ENCODE measurements around the gene UEVLD.

UEVLD gene

DNA sequence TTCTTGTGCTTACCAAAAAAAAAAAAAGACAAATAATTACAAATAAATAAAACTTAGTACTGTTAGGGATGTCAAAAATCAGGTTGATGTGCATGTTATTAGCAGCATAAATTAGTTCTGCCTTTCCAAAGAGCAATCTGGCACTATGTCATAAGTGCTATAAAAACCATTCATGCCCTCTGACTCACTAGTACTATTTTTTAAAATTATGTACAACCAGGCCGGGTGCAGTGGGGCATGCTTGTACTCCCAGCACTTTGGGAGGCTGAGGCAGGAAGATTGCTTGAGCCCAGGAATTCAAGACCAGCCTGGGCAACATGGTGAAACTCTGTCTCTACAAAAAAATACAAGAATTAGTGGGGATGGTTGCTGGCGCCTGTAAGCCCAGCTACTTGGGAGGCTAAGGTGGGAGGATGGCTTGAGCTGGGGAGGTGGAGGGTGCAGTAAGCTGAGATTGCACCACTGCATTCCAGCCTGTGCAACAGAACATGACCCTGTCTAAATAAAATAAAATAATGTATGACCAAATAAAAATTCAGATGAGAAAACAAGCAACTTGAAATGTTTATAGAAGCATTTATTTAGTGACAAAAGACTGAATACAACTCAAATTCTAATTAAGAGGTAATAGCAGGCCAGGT lies 25.3 kb downstream of the UEVLD start:
- peak; percentile 5 for DNase-seq (ENCODE audit: low read depth)
- TF ChIP-seq, protein P1, sequence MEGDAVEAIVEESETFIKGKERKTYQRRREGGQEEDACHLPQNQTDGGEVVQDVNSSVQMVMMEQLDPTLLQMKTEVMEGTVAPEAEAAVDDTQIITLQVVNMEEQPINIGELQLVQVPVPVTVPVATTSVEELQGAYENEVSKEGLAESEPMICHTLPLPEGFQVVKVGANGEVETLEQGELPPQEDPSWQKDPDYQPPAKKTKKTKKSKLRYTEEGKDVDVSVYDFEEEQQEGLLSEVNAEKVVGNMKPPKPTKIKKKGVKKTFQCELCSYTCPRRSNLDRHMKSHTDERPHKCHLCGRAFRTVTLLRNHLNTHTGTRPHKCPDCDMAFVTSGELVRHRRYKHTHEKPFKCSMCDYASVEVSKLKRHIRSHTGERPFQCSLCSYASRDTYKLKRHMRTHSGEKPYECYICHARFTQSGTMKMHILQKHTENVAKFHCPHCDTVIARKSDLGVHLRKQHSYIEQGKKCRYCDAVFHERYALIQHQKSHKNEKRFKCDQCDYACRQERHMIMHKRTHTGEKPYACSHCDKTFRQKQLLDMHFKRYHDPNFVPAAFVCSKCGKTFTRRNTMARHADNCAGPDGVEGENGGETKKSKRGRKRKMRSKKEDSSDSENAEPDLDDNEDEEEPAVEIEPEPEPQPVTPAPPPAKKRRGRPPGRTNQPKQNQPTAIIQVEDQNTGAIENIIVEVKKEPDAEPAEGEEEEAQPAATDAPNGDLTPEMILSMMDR (IDR thresholded peaks at IDR 0.05; ENCODE audit: low read length, missing control alignments): no peak
- no peak overlapping the region for H3K4me3 ChIP-seq (replicated peaks; ENCODE audit: low read depth, low read length)

DNA sequence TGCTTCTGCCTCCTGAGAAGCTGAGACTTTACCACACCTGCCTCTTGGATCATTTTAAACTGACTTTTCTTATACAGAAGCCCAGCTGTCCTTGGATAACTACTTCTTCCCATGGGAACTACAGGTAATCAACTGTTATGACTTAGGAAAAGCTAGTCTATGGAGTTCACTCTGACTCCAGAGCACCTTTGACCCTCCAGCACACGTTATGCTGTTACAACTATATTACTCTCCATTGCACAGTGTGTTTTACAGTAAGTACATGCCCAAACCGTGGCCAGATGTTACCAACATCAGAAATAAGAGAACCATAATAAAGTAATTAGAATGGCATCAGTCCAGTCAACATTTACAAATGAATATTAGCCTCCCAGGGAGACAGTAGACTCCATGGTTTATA lies 40.5 kb downstream of the UEVLD start:
- no peak for DNase-seq (ENCODE audit: low read depth)
- TF ChIP-seq, protein P1 (IDR thresholded peaks at IDR 0.05; ENCODE audit: low read length, missing control alignments): no peak
- H3K4me3 ChIP-seq (replicated peaks; ENCODE audit: low read depth, low read length): no peak overlapping the region

DNA sequence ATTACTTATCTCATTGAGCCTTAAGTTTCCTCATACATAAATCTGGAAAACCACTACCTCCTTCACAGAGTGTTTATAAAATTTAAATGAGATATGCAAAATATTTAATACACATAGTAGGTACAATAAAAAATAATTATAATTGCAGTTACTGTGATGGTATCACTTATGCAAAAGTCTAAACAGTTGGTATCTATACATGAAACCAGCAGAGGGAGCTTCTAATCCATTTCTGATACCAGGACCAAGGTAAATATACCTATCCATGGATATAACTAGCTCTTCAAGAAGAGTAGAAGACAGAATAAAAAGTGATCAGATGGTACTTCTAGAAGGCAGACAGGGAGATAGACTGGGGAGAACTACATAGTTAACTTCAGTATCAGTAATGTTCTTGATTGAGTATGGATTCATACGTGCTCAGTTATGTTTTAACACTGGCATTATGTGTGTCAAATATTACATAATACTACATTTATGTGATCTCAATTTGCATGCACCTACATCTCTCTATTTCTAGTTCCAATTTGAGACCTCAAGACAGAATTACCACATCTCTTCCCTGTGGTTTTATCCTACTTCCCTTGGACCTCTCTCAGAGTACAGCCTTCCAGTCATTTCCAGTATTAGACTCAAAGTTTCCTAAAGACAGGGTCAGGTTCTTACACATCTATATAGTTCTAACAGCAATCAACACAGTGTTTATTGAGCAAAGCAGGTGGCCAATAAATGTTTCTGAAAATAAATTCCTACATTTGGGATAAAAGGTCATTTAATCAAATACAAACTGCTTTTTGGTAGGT lies 48.1 kb downstream of the UEVLD start:
- TF ChIP-seq, protein P1 (IDR thresholded peaks at IDR 0.05; ENCODE audit: low read length, missing control alignments): peak; percentile 52
- no peak overlapping the region for H3K4me3 ChIP-seq (replicated peaks; ENCODE audit: low read depth, low read length)
- peak; percentile 41 for DNase-seq (ENCODE audit: low read depth)

DNA sequence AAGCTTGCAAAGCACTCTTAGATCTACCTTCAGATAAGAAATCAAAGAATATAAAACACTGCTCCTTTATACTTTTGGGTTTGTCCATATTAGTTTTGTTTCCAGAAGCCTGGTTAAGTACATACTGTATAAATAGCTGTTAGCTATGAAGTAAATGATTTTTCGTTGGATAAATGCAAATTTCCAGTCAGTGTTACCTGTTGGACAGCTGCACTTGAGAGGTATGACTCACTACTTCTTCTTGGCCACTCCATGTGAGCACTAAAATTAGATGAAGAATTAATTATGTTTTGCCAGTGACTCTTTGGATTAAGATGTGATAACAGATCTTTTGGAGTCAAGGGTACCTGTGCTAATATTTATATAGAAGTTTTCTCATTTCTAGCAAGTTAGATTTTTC lies 52.3 kb downstream of the UEVLD start:
- DNase-seq (ENCODE audit: low read depth): no peak
- TF ChIP-seq, protein P1 (IDR thresholded peaks at IDR 0.05; ENCODE audit: low read length, missing control alignments): no peak
- H3K4me3 ChIP-seq (replicated peaks; ENCODE audit: low read depth, low read length): no peak overlapping the region

DNA sequence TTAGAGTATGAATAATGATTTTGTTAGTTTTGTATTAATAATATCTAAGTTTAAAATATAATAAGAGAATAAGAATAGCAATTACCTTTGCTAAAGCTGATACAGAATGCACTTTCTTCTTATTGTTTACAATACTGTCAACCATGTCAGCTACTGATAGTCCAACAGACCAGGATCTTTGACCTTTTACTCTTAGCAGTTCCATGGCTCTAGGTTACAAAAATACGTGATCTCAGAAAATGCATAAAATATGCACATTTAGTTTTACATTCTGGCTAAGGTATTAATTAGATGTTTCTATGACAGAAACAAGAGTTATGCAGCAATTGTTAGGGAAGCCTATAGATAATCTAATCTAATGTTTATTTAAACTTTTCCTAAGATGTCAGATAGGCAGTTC lies 54.3 kb downstream of the UEVLD start:
- DNase-seq (ENCODE audit: low read depth): no peak
- TF ChIP-seq, protein P1 (IDR thresholded peaks at IDR 0.05; ENCODE audit: low read length, missing control alignments): no peak
- H3K4me3 ChIP-seq (replicated peaks; ENCODE audit: low read depth, low read length): no peak overlapping the region

DNA sequence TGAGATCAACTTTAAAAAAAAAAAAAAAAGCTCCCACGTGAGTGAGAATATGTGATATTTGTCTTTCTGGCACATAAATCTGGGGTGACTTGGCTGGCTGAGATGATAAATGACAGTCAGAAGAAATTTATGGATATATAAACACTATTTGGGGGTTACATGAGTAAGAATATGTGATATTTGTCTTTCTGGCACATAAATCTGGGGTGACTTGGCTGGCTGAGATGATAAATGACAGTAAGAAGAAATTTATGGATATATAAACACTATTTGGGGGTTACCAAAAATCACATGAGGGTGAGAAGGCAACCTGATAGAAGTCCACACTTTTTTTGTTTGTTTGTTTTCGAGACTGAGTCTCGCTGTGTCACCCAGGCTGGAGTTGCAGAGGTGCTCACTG lies 55.2 kb downstream of the UEVLD start:
- no peak overlapping the region for H3K4me3 ChIP-seq (replicated peaks; ENCODE audit: low read depth, low read length)

More for the DNA sequence above, 55.2 kb downstream of the UEVLD start:
- TF ChIP-seq, protein P1 (IDR thresholded peaks at IDR 0.05; ENCODE audit: low read length, missing control alignments): no peak
- DNase-seq (ENCODE audit: low read depth): no peak
